ENCODE results near the gene BNC2. TPM values are rescaled to one million over a fixed set of nuclear protein-coding genes. Genes with fewer than 3 reads are reported as not detected.

The BNC2 gene
- total and polyA plus RNA-seq, 2 of the 13 experiments (the other 11 are each of a cell fraction or from before 2014, with no cell fraction given) = not detected

GRCh38 chr9:16864649-16865434 is 5.6 kb downstream of the BNC2 start:
- Histone ChIP-seq H3K9ac (ENCODE audit: insufficient read depth, low read depth, low read length) (no peak overlapping the region), H3K27me3 (ENCODE audit: control insufficient read depth in 1 of 2, insufficient read depth in 2 of 2, low read length in 2 of 2) (peaks cover 0 to 13% of the 10 kb centered on the region in 2 experiments; a peak in 2 of 5 replicates), H2AFZ (ENCODE audit: low read length) (no peak overlapping the region), H3K4me2 (ENCODE audit: low read depth, low read length) (no peak overlapping the region), H3K4me3 (replicated peaks in 1 of 3; ENCODE audit: insufficient read depth in 1 of 3, low read depth in 2 of 3, low read length in 3 of 3) (no peak overlapping the region), H3K79me2 (ENCODE audit: insufficient read depth, low read length) (no peaks in the 10 kb centered on the region), H3K27ac (ENCODE audit: extremely low read length, insufficient read depth, low read length) (no peak overlapping the region), H3K36me3 (replicated peaks in 1 of 2; ENCODE audit: control insufficient read depth in 1 of 2, insufficient read depth in 2 of 2, low read length in 2 of 2) (no peaks in the 10 kb centered on the region), H3K4me1 (ENCODE audit: insufficient read depth, low read length) (no peaks in the 10 kb centered on the region), H4K20me1 (ENCODE audit: insufficient read depth, low read length) (no peaks in the 10 kb centered on the region), H3K9me3 (ENCODE audit: low read length) (no peaks in the 10 kb centered on the region)
- ATAC-seq (no peak), FAIRE-seq (no peak), DNase-seq (ENCODE audit: low spot score) (no peak)
- intact Hi-C loops (cut with micrococcal nuclease; ENCODE audit: unreplicated experiment) = no loop called here
- ChIA-PET POLR2A (no interaction called here), CTCF (ENCODE audit: low intra/inter-chr PET ratio, low total read pairs) (no interaction called here)
- WGBS (ENCODE audit: low lambda C conversion rate) = 23% methylated on average over 10 of the region's 10 CpGs
- in situ Hi-C loops (cut with HindIII; ENCODE audit: extremely low pct_ligation_motif_present, low pct_unique_long_range_greater_than_20kb) = no loop called here
- BruUV-seq (replicated peaks) = no TSS peak
- TF ChIP-seq ZNF10 (CRISPR knock-in tag; IDR thresholded peaks at IDR 0.05; ENCODE audit: borderline replicate concordance, low read depth) (no peak), ZNF34 (CRISPR knock-in tag; IDR thresholded peaks at IDR 0.05; ENCODE audit: borderline replicate concordance) (no peak), SP5 (CRISPR knock-in tag; IDR thresholded peaks at IDR 0.05; ENCODE audit: borderline replicate concordance, low read depth) (no peak), SRF (IDR thresholded peaks at IDR 0.05; ENCODE audit: low read depth, low read length) (no peak), PAWR (CRISPR knock-in tag; IDR thresholded peaks at IDR 0.05; ENCODE audit: borderline replicate concordance) (no peak), ZNF335 (CRISPR knock-in tag; IDR thresholded peaks at IDR 0.05) (no peak)
- TF ChIP-seq, protein P1, sequence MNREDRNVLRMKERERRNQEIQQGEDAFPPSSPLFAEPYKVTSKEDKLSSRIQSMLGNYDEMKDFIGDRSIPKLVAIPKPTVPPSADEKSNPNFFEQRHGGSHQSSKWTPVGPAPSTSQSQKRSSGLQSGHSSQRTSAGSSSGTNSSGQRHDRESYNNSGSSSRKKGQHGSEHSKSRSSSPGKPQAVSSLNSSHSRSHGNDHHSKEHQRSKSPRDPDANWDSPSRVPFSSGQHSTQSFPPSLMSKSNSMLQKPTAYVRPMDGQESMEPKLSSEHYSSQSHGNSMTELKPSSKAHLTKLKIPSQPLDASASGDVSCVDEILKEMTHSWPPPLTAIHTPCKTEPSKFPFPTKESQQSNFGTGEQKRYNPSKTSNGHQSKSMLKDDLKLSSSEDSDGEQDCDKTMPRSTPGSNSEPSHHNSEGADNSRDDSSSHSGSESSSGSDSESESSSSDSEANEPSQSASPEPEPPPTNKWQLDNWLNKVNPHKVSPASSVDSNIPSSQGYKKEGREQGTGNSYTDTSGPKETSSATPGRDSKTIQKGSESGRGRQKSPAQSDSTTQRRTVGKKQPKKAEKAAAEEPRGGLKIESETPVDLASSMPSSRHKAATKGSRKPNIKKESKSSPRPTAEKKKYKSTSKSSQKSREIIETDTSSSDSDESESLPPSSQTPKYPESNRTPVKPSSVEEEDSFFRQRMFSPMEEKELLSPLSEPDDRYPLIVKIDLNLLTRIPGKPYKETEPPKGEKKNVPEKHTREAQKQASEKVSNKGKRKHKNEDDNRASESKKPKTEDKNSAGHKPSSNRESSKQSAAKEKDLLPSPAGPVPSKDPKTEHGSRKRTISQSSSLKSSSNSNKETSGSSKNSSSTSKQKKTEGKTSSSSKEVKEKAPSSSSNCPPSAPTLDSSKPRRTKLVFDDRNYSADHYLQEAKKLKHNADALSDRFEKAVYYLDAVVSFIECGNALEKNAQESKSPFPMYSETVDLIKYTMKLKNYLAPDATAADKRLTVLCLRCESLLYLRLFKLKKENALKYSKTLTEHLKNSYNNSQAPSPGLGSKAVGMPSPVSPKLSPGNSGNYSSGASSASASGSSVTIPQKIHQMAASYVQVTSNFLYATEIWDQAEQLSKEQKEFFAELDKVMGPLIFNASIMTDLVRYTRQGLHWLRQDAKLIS (CRISPR knock-in tag; IDR thresholded peaks at IDR 0.05) = no peak
- TF ChIP-seq, protein P2, sequence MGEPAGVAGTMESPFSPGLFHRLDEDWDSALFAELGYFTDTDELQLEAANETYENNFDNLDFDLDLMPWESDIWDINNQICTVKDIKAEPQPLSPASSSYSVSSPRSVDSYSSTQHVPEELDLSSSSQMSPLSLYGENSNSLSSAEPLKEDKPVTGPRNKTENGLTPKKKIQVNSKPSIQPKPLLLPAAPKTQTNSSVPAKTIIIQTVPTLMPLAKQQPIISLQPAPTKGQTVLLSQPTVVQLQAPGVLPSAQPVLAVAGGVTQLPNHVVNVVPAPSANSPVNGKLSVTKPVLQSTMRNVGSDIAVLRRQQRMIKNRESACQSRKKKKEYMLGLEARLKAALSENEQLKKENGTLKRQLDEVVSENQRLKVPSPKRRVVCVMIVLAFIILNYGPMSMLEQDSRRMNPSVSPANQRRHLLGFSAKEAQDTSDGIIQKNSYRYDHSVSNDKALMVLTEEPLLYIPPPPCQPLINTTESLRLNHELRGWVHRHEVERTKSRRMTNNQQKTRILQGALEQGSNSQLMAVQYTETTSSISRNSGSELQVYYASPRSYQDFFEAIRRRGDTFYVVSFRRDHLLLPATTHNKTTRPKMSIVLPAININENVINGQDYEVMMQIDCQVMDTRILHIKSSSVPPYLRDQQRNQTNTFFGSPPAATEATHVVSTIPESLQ (CRISPR knock-in tag; conservative IDR thresholded peaks at IDR 0.05) = no peak
